Lung (tissue), 12 donors: ENCODE data around the gene FRMD1. TPM values are rescaled to one million over a fixed set of nuclear protein-coding genes. Genes with fewer than 3 reads are reported as not detected.

ENCODE experiments used
- ATAC-seq: fragments of 200-7000 bp; cut with Tn5 transposase; one replicate; pipeline ENCODE4 v1.9.1; 2020; ENCODE audit warnings: moderate number of reproducible peaks; ENCODE audit not compliant: insufficient read depth, low FRiP score
- DNase-seq, 3 donors: peaks; one replicate each; pipeline ENCODE4 v3.0.0-alpha.2; 2013 to 2017
- H3K27ac ChIP-seq, 2 donors: one replicate each; pipeline ENCODE4 v1.5.1; 2013; ENCODE audit warnings: mild to moderate bottlenecking in 2 of 2, moderate library complexity in 2 of 2, control low read depth in 1 of 2, inconsistent platforms in 1 of 2, low read depth in 1 of 2, low read length in 1 of 2
- H3K27me3 ChIP-seq, 3 donors: one replicate each; pipeline ENCODE4 v1.5.1; 2013; ENCODE audit warnings: low read length in 2 of 3; ENCODE audit not compliant: control insufficient read depth in 3 of 3, insufficient read depth in 3 of 3
- H3K36me3 ChIP-seq, 4 donors: one replicate each; pipeline ENCODE4 v1.5.1; 2013; ENCODE audit warnings: low read length in 4 of 4, mild to moderate bottlenecking in 1 of 4, moderate library complexity in 1 of 4; ENCODE audit not compliant: control insufficient read depth in 4 of 4, insufficient read depth in 4 of 4
- H3K4me1 ChIP-seq, 5 donors: one replicate each; pipeline ENCODE4 v1.5.1; 2013; ENCODE audit warnings: low read length in 5 of 5, mild to moderate bottlenecking in 2 of 5, moderate library complexity in 1 of 5; ENCODE audit not compliant: control insufficient read depth in 5 of 5, insufficient read depth in 5 of 5
- H3K4me3 ChIP-seq: one replicate; pipeline ENCODE4 v1.5.1; 2013; ENCODE audit warnings: mild to moderate bottlenecking, control low read depth, moderate library complexity
- H3K9ac ChIP-seq, 2 donors: one replicate each; pipeline ENCODE4 v1.5.1; 2013; ENCODE audit warnings: low read length in 2 of 2, control low read depth in 1 of 2; ENCODE audit not compliant: insufficient read depth in 1 of 2
- H3K9me3 ChIP-seq, 4 donors: one replicate each; pipeline ENCODE4 v1.5.1; 2013; ENCODE audit warnings: low read length in 3 of 4, mild to moderate bottlenecking in 1 of 4, moderate library complexity in 1 of 4; ENCODE audit not compliant: control insufficient read depth in 4 of 4, insufficient read depth in 3 of 4
- CTCF ChIP-seq: IDR thresholded peaks from 2 replicates; pipeline ENCODE4 v1.5.1; 2012; ENCODE audit warnings: mild to moderate bottlenecking; ENCODE audit errors: control extremely low read depth, extremely low read depth
- WGBS, 2 donors: extraction: QIAGEN DNeasy Blood & Tissue Kit; methylation state at CpG; one replicate each; pipeline ENCODE4 v1.1.7; 2013; 5-methylcytosine and 5-hydroxymethylcytosine counted together
- polyA plus RNA-seq, 2 donors: library from polyadenylated mRNA; stranded (reverse); fragments of 200-250 nt; gene quantifications; one replicate each; pipeline ENCODE4 v1.2.1, GENCODE V29; 2013
- total RNA-seq, 2 donors: library from RNA; depleted of rRNA in 1 of 2; stranded (reverse); fragments of >200 nt in 1 of 2; gene quantifications; one replicate each; pipeline ENCODE4 v1.2.1, GENCODE V29; 2014 to 2021
- donor health status: control.
- donor health status: control.
- donor health status: Bipolar disorder and iron deficiency.
- donor health status: healthy.
- donor health status: DM: yes; HTN: yes; CAD: no.

Gene FRMD1
- total and polyA plus RNA-seq, 4 donors: 0.02 to 1.4 (median 0.10) TPM

GRCh38 chr6:168039849-168040248 is 39.2 kb downstream of the FRMD1 start:
- no peak for ATAC-seq
- Histone ChIP-seq H3K9me3 (peaks cover 0 to 21% (median 13%) of the 10 kb centered on the region in 4 donors), H3K27me3 (no peaks in the 10 kb centered on the region), H3K36me3 (peaks cover 0 to 39% (median 15%) of the 10 kb centered on the region in 4 donors), H3K9ac (no peak overlapping the region), H3K4me1 (peaks cover 0 to 15% (median 6%) of the 10 kb centered on the region in 5 donors), H3K4me3 (no peak overlapping the region), H3K27ac (no peak overlapping the region)
- TF ChIP-seq CTCF: no peak
- no peak for DNase-seq
- WGBS, 2 donors: 86 to 89% methylated on average over 13 of the region's 13 CpGs

DNA sequence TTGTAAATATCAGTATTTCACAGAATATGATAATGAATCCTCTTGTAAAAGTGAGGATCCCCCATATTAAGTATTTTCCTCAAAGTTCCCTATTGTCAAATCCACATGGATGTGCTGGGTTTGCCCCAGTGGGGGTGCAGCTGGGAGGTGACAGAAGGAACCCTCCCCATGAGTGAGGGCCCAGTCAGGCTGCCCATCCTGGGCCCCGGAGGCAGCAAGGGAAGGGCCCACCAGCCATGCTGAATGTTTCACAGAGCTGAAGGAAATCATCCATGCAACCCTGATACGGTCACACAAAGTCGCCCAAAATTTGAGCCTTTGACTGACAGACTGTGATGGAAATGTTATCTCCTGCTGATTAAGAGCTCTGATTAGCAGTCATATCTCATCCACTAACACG is 39.7 kb downstream of the FRMD1 start:
- no peak for DNase-seq
- no peak for ATAC-seq
- H3K4me1 ChIP-seq: peaks cover 0 to 13% (median 6%) of the 10 kb centered on the region in 5 donors
- peaks cover 0 to 21% (median 13%) of the 10 kb centered on the region in 4 donors for H3K9me3 ChIP-seq
- no peaks in the 10 kb centered on the region for H3K27me3 ChIP-seq
- peaks cover 0 to 39% (median 15%) of the 10 kb centered on the region in 4 donors for H3K36me3 ChIP-seq
- no peak for TF ChIP-seq CTCF
- H3K27ac ChIP-seq: no peak overlapping the region
- no peak overlapping the region for H3K4me3 ChIP-seq
- H3K9ac ChIP-seq: no peak overlapping the region
- 68 to 95% methylated on average over 4 of the region's 4 CpGs for WGBS, 2 donors

- no peak for DNase-seq
- no peak overlapping the region for H3K27ac ChIP-seq
- H3K4me3 ChIP-seq: no peak overlapping the region
- ATAC-seq: no peak
- H3K9ac ChIP-seq: no peak overlapping the region
- peaks cover 0 to 21% (median 13%) of the 10 kb centered on the region in 4 donors for H3K9me3 ChIP-seq
- H3K27me3 ChIP-seq: no peaks in the 10 kb centered on the region
- peaks cover 0 to 39% (median 15%) of the 10 kb centered on the region in 4 donors for H3K36me3 ChIP-seq
- TF ChIP-seq CTCF: no peak
- H3K4me1 ChIP-seq: peaks cover 0 to 13% (median 5%) of the 10 kb centered on the region in 5 donors
- WGBS, 2 donors: 92 to 94% methylated on average over 13 of the region's 13 CpGs
These were observed 40.4 kb downstream of the FRMD1 start for GRCh38 chr6:168038576-168039140.
